Kidney (tissue), 14 donors: ENCODE data around the gene SHFL. TPM values are rescaled to one million over a fixed set of nuclear protein-coding genes. Genes with fewer than 3 reads are reported as not detected.
A peak's percentile ranks its signal among the peaks of the same experiment; 100 is the strongest.

Source experiments
- DNase-seq, 5 donors: peaks; one replicate each; pipeline ENCODE4 v3.0.0-alpha.2; 2013 to 2020
- FAIRE-seq: peaks from 2 replicates; lab custom pipeline; 2012; peaks lifted over from hg19 to GRCh38; lab: Jason Lieb, UNC
- H3K27ac ChIP-seq, 2 donors: one replicate each; pipeline ENCODE4 v1.7.0; 2013; ENCODE audit warnings: low read depth in 2 of 2, low read length in 2 of 2, inconsistent platforms in 1 of 2
- H3K27me3 ChIP-seq: one replicate; pipeline ENCODE4 v1.7.1; 2013; ENCODE audit warnings: low read length, inconsistent platforms; ENCODE audit not compliant: control insufficient read depth, insufficient read depth
- H3K36me3 ChIP-seq, 3 donors: one replicate each; pipeline versions ENCODE4 v1.7.0 to v1.7.1; 2013; ENCODE audit warnings: low read length in 3 of 3, control low read depth in 1 of 3, inconsistent platforms in 1 of 3; ENCODE audit not compliant: insufficient read depth in 3 of 3, control insufficient read depth in 2 of 3
- H3K4me1 ChIP-seq, 3 donors: one replicate each; pipeline versions ENCODE4 v1.7.0 to v1.7.1; 2013; ENCODE audit warnings: low read length in 3 of 3, inconsistent platforms in 1 of 3, low read depth in 1 of 3; ENCODE audit not compliant: control insufficient read depth in 2 of 3, insufficient read depth in 2 of 3
- H3K4me3 ChIP-seq, 3 donors: one replicate each; pipeline versions ENCODE4 v1.7.0 to v1.8.1; 2013; ENCODE audit warnings: low read length in 3 of 3, control low read depth in 1 of 3, inconsistent platforms in 1 of 3
- H3K9ac ChIP-seq, 3 donors: one replicate each; pipeline versions ENCODE4 v1.7.0 to v1.7.1; 2013; ENCODE audit warnings: low read length in 3 of 3, control low read depth in 1 of 3, inconsistent platforms in 1 of 3
- H3K9me3 ChIP-seq, 3 donors: one replicate each; pipeline versions ENCODE4 v1.7.0 to v1.7.1; 2013; ENCODE audit warnings: low read length in 3 of 3, control low read depth in 1 of 3, inconsistent platforms in 1 of 3; ENCODE audit not compliant: control insufficient read depth in 2 of 3, insufficient read depth in 1 of 3
- CTCF ChIP-seq: IDR thresholded peaks from 3 replicates; pipeline ENCODE4 v1.5.1; 2012; ENCODE audit warnings: mild to moderate bottlenecking, moderate library complexity, borderline replicate concordance; ENCODE audit not compliant: insufficient read depth; ENCODE audit errors: extremely low read depth
- intact Hi-C: fragments of 100-400 bp; cut with DNase I; formaldehyde crosslinking; loops from one replicate; pipeline ENCODE4 v1.11.1; 2022
- polyA plus RNA-seq: library from polyadenylated mRNA; stranded (reverse); fragments of 350-450 nt; fragmentation: Illumina TruSeq; extraction: RNeasy Lipid Tissue Mini Kit (QIAGEN cat#74804); gene quantifications from one replicate; pipeline ENCODE4 v1.2.3, GENCODE V29; 2014; ENCODE audit warnings: low read depth, low replicate concordance; ENCODE audit not compliant: insufficient read depth
- total RNA-seq: library from RNA; stranded (reverse); fragmentation: NEBNext Ultra II Directional; extraction: Animal tissue kit (Norgen Biotek cat#: 25700); gene quantifications from one replicate; pipeline ENCODE4 v1.2.1, GENCODE V29; 2021
- donor health status: control.
- donor health status: control.
- donor health status: control.
- donor health status: control.
- donor health status: control.
- donor health status: DM: yes; HTN: yes; CAD: no.
- donor health status: Normal renal cell carcinoma (clear cell type).

Gene SHFL
- total and polyA plus RNA-seq, 2 donors from 2014 or later = 36.4 to 42.5 TPM

- H3K4me3 ChIP-seq = no peak overlapping the region
- no peaks in the 10 kb centered on the region for H3K27me3 ChIP-seq
- intact Hi-C loops = no loop called here
- no peak overlapping the region for H3K9ac ChIP-seq
- H3K9me3 ChIP-seq = no peaks in the 10 kb centered on the region
- peaks cover 0 to 9% (median 0%) of the 10 kb centered on the region in 3 donors for H3K4me1 ChIP-seq
- no peak overlapping the region for H3K27ac ChIP-seq
- FAIRE-seq (no peak), DNase-seq (no peak)
- peaks cover 0 to 17% (median 2%) of the 10 kb centered on the region in 3 donors for H3K36me3 ChIP-seq
- no peak for TF ChIP-seq CTCF
Observed at GRCh38 chr19:10116866-10117616, 30.9 kb downstream of the SHFL start.

- Histone ChIP-seq H3K9ac (peak overlapping the region; percentile 69 to 96 (median 83)), H3K27me3 (no peaks in the 10 kb centered on the region), H3K36me3 (peaks cover 0 to 17% (median 2%) of the 10 kb centered on the region in 3 donors), H3K9me3 (no peaks in the 10 kb centered on the region), H3K27ac (no peak overlapping the region), H3K4me3 (peak overlapping the region; percentile 82 to 93 (median 92)), H3K4me1 (peaks cover 0 to 9% (median 0%) of the 10 kb centered on the region in 3 donors)
- TF ChIP-seq CTCF = no peak
- FAIRE-seq (no peak), DNase-seq (no peak)
- intact Hi-C loops = no loop called here
Observed at GRCh38 chr19:10118960-10119359, 32.8 kb downstream of the SHFL start.

GRCh38 chr19:10120538-10121189 lies 34.5 kb downstream of the SHFL start:
- peaks cover 0 to 17% (median 0%) of the 10 kb centered on the region in 3 donors for H3K36me3 ChIP-seq
- no peaks in the 10 kb centered on the region for H3K9me3 ChIP-seq
- DNase-seq (no peak), FAIRE-seq (no peak)
- no peak overlapping the region for H3K27ac ChIP-seq
- intact Hi-C loops = no loop called here
- no peak overlapping the region for H3K4me3 ChIP-seq
- no peak for TF ChIP-seq CTCF
- no peaks in the 10 kb centered on the region for H3K27me3 ChIP-seq
- H3K9ac ChIP-seq = no peak overlapping the region
- H3K4me1 ChIP-seq = peaks cover 0 to 9% (median 0%) of the 10 kb centered on the region in 3 donors
